ENCODE results near the gene SYT8.
"Not testable (repeated sequence)": the region's sequence is repeated elsewhere in the genome, so short reads cannot be mapped to it uniquely, and the experiment has no call there.

Gene SYT8

DNA sequence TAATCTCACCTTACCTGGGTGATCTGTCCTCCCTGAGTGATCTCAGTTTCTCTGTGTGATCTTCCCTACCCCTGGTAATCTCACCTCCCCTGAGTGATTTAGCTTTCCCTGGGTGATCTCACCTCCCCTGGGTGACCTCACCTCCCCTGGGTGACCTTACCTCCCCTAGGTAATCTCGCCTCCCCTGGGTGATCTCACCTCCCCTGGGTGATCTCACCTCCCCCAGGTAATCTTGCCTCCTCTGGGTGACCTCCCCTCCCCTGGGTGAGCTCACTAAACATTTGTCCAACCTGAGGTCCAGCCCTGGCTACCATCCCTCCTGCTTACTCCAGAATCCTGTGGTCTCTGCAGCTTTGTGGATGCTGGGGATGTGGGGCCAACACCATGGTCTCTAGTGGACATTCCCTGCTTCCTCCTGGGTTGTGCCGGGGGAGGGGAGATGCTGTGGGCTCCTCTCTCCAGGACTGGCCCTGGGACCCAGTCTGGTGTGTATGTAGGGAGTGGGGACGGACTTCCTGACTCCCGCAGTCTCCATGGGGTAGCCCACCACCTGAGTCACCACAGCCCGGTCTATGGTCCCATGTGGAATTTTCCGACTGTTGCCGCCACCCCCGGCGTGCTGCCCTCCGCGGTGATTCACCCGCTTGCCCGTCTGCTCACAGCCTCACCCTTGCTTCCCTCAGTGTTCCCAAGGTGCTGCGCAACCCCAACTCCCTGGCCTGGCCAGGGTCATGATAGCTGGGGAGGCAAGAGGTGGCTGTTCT lies 28.0 kb downstream of the SYT8 start:
- no peak for DNase-seq

- DNase-seq: no peak
Measured at GRCh38 chr11:1863352-1864216, 28.8 kb downstream of the SYT8 start.

DNA sequence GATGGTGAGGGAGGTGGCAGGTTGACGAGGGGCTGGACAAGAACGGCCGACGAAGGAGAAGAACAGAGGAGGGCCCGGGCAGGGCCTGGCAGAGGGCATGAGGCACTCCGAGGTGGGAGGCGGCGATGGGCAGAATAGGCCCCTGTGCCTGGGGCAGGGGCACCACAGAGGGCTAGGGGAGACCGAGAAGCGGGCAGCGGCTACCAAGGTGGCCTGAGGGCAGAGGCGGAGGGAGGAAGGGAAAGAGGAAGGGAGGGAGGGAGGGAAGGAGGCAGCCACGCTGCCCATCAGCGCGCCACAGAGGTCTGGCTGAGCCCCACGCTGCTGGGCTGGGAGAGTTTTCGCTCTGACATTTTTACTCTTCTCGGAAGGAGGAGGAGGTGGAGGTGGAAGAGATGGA lies 29.4 kb downstream of the SYT8 start:
- no peak for DNase-seq

DNA sequence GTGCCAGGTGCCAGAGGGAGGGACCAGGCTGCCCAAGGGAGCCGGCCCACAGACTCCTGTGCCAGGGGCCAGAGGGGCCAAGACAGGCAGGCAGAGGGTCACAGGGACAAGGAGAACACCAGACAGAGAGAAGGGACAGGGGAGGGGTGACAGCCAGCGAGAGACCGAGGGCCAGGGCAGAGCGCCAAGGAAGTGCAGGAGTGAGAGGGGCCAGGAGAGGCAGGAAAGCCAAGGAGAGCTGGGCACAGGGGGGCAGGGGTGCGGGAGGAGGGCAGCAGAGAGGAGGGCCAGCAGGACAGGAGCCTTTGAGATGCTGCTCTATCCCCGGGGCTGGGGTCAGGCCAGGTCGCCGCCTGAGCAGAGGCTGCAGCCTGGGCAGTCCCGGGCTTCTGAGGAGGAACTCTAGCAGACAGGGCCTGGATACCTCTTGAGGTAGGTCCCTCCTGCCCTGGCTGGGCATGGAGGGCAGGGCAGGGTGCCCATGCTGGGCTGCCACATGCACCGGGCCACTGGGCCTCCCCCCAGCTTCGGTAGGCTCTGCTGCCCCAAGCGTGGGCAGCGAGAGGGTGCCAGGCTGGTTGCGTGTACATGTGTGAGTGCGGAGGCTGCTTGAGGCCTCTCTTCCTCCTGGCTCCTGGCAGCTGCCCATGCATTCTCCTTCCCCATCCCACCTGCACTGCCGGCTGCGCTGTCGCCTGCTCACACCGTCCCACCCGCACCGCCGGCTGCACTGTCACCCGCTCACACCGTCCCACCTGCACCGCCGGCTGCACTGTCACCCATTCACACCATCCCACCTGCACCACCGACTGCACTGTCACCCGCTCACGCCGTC lies 30.3 kb downstream of the SYT8 start:
- DNase-seq: no peak

DNA sequence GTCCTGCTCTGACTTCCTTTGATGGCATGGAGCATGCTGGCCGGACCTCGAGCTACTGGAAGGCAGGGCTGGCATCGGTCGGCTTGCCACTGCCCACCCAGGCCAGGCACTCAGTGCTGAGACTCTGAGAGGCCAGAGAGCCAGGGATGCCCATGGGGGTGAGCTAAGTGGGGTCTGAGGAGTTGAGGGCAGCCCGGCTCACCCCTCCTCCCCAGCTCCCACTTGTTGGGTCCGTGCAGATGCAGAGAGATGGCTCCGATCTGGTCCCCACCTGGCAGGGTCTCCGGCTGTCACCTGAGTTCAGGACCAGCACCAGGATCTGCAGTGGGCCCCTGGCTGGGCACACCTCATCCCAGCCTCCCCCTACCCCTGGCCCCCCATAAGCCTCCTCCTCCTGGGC lies 31.4 kb downstream of the SYT8 start:
- DNase-seq: no peak

DNA sequence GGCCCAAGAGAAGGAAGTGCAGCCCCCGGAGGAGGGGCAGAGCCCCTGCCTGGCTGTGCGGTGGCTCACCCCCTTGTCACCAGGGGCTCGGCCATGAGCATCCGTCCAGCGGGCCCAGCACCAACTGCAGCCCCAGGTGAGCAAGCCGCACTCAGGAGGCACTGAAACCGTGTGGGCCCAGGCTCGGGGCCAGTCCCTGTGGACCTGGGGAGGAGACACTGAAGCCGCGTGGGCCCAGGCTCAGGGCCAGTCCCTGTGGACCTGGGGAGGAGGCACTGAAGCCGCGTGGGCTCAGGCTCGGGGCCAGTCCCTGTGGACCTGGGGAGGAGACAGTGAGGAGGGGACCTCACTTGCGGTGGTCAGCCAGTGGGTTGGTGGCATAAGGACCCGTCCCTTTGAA lies 32.0 kb downstream of the SYT8 start:
- DNase-seq: no peak

DNA sequence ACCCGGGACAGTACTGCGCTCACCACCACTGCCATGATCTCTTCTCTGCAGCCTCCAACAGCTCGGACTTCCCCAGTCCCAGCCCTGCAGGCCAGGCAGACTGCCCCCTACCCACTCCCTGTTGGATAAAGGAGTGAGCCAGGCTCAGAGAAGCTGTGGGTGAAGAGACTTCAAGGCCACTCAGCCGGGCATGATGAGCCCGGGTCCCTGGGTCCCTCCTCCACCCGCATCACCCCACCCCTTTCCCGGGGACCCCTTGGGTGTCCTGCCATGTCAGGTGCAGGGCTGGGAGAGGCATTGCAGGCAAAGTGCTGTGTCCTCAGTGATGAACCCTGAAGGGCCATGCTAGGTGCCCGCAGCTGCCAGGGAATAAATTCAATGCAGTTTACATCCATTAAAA lies 32.6 kb downstream of the SYT8 start:
- DNase-seq: no peak

DNA sequence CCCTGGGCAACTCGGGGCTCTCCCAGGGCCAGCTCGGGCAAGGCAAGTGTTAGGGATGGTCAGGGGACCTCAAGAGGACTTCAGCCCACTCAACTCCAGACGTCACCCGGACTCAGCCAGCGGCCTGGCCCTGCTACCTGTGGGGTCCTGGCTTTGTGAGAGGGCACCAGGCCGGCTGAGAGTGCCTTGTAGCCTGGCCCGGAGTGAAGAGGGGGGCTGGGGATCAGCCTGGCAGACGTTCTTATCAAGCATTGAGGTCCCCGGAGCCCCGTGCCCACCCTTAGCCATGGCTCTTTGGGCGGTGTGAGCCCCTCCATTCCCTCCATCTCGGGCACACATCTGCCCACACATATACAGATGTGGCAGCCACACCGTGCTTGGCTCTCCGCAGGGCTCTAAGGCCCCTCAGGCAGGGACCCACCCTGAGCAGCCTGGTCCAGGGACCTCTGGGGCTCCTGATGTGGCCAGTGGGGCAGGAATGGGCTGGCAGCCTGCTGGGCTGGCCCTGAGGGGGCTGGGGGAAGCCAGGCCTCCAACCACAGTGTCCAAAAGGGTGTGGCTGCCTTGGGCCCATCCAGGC lies 33.4 kb downstream of the SYT8 start:
- no peak for DNase-seq

DNA sequence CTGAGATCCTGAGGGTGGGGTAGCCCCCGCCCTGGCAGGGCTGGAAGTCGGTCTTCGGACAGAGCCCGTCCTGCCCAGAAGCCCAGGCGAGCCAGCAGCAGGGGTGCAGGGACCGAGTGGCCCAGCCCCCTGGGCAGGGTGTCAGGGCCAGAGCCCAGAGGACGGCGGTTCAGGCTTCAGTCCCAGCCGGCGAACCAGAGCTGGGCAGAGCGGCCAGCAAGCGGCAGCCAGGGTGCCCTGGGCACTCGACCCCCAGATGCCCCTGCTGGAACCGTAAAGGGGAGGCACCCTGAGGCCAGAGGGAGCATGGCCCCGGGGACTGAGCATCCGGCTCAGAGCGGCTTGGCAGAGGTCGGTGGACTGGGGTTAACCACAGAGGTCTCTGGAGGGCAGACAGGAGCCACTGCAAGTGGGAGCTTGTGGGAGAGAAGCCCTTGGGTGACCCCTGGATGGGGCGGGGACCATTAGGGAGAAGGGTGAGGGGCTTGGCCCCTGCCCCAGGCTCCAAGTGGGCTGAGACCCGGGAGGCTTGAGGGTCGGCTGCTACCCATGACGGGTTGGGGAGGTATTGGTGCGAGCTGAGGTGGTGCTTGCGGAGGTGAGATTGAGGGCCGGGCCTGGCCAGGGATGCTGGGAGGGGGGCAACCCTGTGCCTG lies 34.0 kb downstream of the SYT8 start:
- no peak for DNase-seq

- no peak for DNase-seq
Measured at GRCh38 chr11:1869427-1870325, 34.9 kb downstream of the SYT8 start.

DNA sequence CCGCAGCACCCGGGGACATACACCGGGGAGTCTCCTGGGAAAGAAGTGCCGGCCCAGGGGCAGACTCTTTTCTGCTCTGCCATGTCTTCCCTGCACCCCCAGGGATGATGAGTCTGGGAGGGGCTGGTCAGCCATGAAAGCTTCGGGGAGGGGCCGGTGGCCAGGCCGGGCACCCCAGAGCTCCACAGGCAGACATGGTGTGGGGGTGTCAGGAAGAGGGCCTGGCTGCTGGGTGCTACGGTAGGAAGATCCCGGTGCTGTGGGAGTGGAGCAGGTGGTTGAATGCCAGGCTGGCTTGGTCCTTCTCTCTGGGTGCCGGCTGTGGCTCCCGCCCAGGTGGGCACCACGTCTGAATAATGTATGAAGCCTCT lies 35.5 kb downstream of the SYT8 start:
- DNase-seq: no peak

GRCh38 chr11:1870721-1871466 lies 36.1 kb downstream of the SYT8 start:
- DNase-seq: no peak

DNA sequence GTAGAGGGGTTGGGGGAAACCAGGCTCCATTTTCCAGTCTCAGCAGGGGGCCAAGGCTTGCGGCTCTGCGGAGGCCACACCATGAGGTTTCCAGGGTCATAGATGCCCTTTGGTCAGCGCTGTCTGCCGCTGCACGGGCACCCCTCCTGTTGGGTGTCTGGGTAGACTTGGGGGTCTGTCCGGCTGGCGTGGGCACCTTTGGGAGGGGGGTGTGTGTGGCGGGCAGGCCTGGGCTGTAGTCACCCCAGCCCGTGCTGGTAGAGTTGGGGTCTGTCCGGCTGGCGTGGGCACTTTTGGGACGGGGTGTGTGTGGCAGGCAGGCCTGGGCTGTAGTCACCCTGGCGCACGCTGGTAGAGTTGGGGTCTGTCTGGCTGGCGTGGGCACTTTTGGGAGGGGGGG lies 36.7 kb downstream of the SYT8 start:
- no peak for DNase-seq

GRCh38 chr11:1872267-1872985 lies 37.6 kb downstream of the SYT8 start:
- no peak for DNase-seq

DNA sequence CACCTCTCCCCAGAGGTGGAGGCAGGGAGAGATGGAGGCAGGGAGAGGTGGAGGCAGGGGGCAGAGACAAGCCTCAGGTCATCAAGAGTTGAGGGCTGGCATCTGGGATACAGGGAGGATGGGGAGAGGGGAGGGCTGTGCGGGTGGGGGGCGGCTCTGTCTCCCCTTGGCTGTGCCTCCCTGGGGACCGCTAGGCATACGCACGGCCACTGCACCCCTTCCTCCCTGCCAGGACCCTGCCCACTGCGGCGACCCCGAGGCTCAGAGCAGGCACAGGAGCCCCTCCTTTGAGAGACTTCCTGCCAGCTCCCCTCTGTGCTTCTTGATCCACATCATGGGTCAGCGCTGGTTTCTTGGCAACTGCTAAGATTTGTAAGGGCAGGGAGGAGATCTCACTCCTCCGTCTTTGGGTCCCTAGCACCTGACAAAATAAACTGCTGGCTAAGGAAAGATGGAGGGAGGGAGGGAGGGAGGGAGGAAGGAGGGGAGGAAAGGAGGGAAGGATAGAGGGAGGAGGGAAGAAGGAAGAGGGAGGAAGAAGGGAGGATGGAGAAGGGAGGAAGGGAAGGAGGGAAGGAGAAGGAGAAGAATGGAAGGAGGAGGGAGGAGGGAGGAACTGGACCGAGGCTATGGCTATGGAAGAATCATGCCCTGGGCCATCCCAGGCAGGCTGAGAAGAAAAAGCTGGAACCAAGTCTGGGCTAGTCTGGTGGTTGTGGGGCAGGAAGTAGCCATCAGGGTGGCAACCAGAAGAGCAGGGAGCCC lies 38.4 kb downstream of the SYT8 start:
- no peak for DNase-seq

GRCh38 chr11:1873813-1874150 lies 39.0 kb downstream of the SYT8 start:
- DNase-seq: not testable (repeated sequence)

- DNase-seq: not testable (repeated sequence)
Measured at GRCh38 chr11:1874441-1875092, 39.8 kb downstream of the SYT8 start.

DNA sequence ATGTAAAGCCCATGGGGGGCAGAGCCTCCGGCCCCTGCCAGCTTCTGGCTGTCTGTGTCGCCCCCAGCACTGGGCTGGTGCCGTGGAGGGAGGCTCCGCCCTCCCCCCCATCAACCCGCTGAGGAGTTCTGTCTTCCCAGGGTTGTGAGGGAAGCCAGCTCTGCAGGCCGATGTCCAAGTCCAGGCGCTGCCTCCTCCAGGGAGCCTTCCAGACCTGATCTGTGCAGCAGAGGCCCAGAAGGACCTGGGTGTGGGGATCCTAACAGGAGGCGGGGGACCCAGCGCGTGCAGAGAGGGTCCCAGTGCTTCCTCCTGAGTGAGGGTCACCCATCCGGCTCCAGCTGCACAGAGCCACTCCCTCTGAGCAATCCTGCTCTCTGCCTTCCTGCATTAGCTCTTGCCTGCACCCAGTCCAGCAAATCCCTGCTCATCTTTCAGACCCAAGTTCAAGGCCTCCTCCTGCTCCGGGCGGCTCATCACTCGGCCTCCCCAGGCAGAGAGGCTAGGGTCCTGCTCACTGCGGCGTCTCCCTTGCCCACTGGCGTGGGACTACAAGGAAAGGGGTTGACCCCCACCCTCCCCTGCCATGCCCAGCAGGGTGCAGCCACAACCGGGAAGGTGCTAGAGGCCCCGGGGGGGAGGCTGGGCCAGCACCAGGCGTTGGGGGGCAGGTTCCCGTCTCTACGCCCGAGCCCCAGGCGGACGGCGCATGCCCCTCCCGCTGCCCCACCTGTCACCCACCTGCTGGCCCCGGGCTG lies 40.5 kb downstream of the SYT8 start:
- DNase-seq: no peak
